HepG2 (cell line): ENCODE data around the gene DCAF8L1.
"Not testable (repeated sequence)": the region's sequence is repeated elsewhere in the genome, so short reads cannot be mapped to it uniquely, and the experiment has no call there.

Source experiments
- FOXP1 ChIP-seq, 2 experiments: fragments of 450-650 bp in 1 of 2; IDR thresholded peaks; 2 replicates each; pipeline ENCODE4 v1.6.1; 2017 to 2018; ENCODE audit warnings: antibody characterized with exemption in 1 of 2
- POLR2AphosphoS2 ChIP-seq: IDR thresholded peaks from 2 replicates; pipeline ENCODE4 v1.6.1; 2011; ENCODE audit warnings: low read depth, low read length, improper control_type of control experiment
- SOX5 ChIP-seq: IDR thresholded peaks from 2 replicates; pipeline ENCODE4 v1.6.1; 2016; ENCODE audit warnings: borderline replicate concordance
- ZNF451 ChIP-seq: sonication (generic); formaldehyde crosslinking; IDR thresholded peaks from 2 replicates; pipeline ENCODE4 v1.5.0; 2020; ENCODE audit warnings: mild to moderate bottlenecking, missing genetic modification reagents

- TF ChIP-seq FOXP1 (IDR thresholded peaks at IDR 0.05); FOXP1 (CRISPR knock-in tag; IDR thresholded peaks at IDR 0.05); POLR2AphosphoS2; SOX5 (CRISPR knock-in tag); ZNF451: not testable (repeated sequence)
Measured at GRCh38 chrX:27976934-27977333, 4.3 kb downstream of the DCAF8L1 start.
